SU-DHL-6 (cell line): Measurements from ENCODE around the gene STK16.

Experiments used
- CTCF ChIP-seq: fragments of 200-600 bp; sonication (generic); IDR thresholded peaks from one replicate; pipeline ENCODE4 v1.5.1; 2017; ENCODE audit warnings: antibody characterized with exemption, mild to moderate bottlenecking, low read length, moderate library complexity; ENCODE audit not compliant: insufficient read depth, poor library complexity, severe bottlenecking
- EZH2phosphoT487 ChIP-seq: fragments of 200-600 bp; sonication (generic), shearing (Covaris generic); conservative IDR thresholded peaks from 2 replicates; pipeline ENCODE4 v1.6.1; 2018; ENCODE audit warnings: mild to moderate bottlenecking, antibody characterized with exemption, low read length, moderate library complexity, mixed read lengths

GRCh38 chr2:219199470-219200211 lies 45.6 kb upstream of the STK16 start:
- TF ChIP-seq CTCF = no peak
- no peak for TF ChIP-seq EZH2phosphoT487
